Ovary (tissue), 9 donors: ENCODE data around the gene ADARB2. TPM values are rescaled to one million over a fixed set of nuclear protein-coding genes. Genes with fewer than 3 reads are reported as not detected.

Source experiments
- DNase-seq, 5 donors: peaks; one replicate each; pipeline ENCODE4 v3.0.0-alpha.2; 2019 to 2020
- H3K27ac ChIP-seq, 2 donors: fragments of 200-600 bp; one replicate each; pipeline versions ENCODE4 v1.5.1 to v1.8.0; 2019 to 2022
- H3K27me3 ChIP-seq: fragments of 200-600 bp; one replicate; pipeline ENCODE4 v1.8.0; 2022
- H3K36me3 ChIP-seq: fragments of 200-600 bp; sonication (generic); one replicate; pipeline ENCODE4 v1.5.1; 2019
- H3K4me1 ChIP-seq: one replicate; pipeline ENCODE4 v1.8.1; 2013; ENCODE audit warnings: mild to moderate bottlenecking, moderate library complexity; ENCODE audit not compliant: insufficient read depth
- H3K4me3 ChIP-seq: fragments of 200-600 bp; sonication (generic); one replicate; pipeline ENCODE4 v1.5.1; 2017
- H3K9me3 ChIP-seq, 2 donors: fragments of 200-600 bp in 1 of 2; sonication (generic) in 1 of 2; one replicate each; pipeline versions ENCODE4 v1.5.1 to v1.8.1; 2013 to 2019; ENCODE audit warnings: mild to moderate bottlenecking in 1 of 2, moderate library complexity in 1 of 2
- CTCF ChIP-seq, 3 donors: fragments of 450-650 bp in 2 of 3; fragments of 200-600 bp in 1 of 3; IDR thresholded peaks; one replicate each; pipeline versions ENCODE4 v1.5.1 to v1.8.0; 2016 to 2022; ENCODE audit warnings: antibody characterized with exemption in 3 of 3, mild to moderate bottlenecking in 1 of 3
- EP300 ChIP-seq: sonication (generic); formaldehyde crosslinking; IDR thresholded peaks from one replicate; pipeline ENCODE4 v1.6.1; 2017; ENCODE audit warnings: antibody characterized with exemption
- POLR2A ChIP-seq: fragments of 450-650 bp; IDR thresholded peaks from one replicate; pipeline ENCODE4 v1.6.1; 2017; ENCODE audit warnings: antibody characterized with exemption, mild to moderate bottlenecking, moderate library complexity
- WGBS, 3 donors: extraction: QIAGEN DNeasy Blood & Tissue Kit in 1 of 3; methylation state at CpG; one replicate each; pipeline versions ENCODE4 v1.1.5 to v1.1.7; 2013 to 2017; 5-methylcytosine and 5-hydroxymethylcytosine counted together
- intact Hi-C, 4 donors: fragments of 100-400 bp; cut with DNase I; formaldehyde crosslinking; loops; one replicate each; pipeline versions ENCODE4 v1.11.0 to v1.15.1; 2022 to 2023
- polyA plus RNA-seq, 2 donors: library from polyadenylated mRNA; stranded (reverse); fragments of 200-250 nt in 1 of 2; fragments of 350-450 nt in 1 of 2; fragmentation: Illumina TruSeq in 1 of 2; extraction: RNeasy Lipid Tissue Mini Kit (QIAGEN cat#74804) in 1 of 2; gene quantifications; one replicate each; pipeline ENCODE4 v1.2.3, GENCODE V29; 2013 to 2014
- total RNA-seq, 7 donors: library from RNA; depleted of rRNA in 2 of 7; stranded (reverse); fragments of >200 nt in 2 of 7; fragmentation: NEBNext Ultra II Directional in 3 of 7; extraction: Animal tissue kit (Norgen Biotek cat#: 25700) in 3 of 7; gene quantifications; one replicate each; pipeline versions ENCODE4 v1.1.0 to v1.2.4, GENCODE V29; 2016 to 2023
- donor health status: DM: no; HTN: no; CAD: no; lungs with moderate emphysema.
- donor health status: DM: no; HTN: no; CAD: no.
- donor health status: Bipolar disorder and iron deficiency.
- donor health status: DM: yes; HTN: yes; CAD: no.
- donor health status: DM: no; HTN: no; CAD: no.
- donor health status: DM: yes; HTN: yes; CAD: no.

The ADARB2 gene
- total and polyA plus RNA-seq, 9 donors = 0.12 to 2.0 (median 0.36) TPM; not detected in 2

GRCh38 chr10:1739751-1740150, 2.4 kb upstream of the ADARB2 start:
- WGBS, 3 donors = 51 to 63% (median 51%) methylated on average over 14 of the region's 14 CpGs
- H3K27me3 ChIP-seq = no peaks in the 10 kb centered on the region

DNA sequence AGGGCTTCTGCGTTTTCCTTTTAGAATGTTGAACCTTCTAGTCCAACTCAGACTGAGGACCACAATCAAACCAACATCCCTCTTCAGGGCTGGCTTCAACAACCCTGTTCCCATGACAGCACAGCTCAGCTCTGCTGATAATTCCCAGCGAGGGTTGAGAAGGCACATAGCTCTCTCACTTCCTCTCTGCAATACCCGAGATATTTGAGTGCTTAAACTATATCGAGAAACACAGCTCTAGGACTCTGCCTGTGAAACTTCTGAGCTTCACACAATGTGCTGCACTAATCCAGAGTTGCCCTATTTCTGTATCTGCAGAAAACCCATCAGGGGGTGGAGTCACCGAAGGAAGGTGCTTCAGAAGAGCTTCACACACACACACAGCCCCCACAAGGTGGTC, 1.6 kb upstream of the ADARB2 start:
- Histone ChIP-seq H3K36me3 (no peaks in the 10 kb centered on the region), H3K27me3 (no peaks in the 10 kb centered on the region), H3K4me3 (no peak overlapping the region), H3K9me3 (no peaks in the 10 kb centered on the region), H3K27ac (no peak overlapping the region), H3K4me1 (peaks cover 2% of the 10 kb centered on the region)
- TF ChIP-seq EP300 (no peak), CTCF (IDR thresholded peaks at IDR 0.05) (no peak), POLR2A (no peak)
- 56 to 58% (median 57%) methylated on average over 5 of the region's 5 CpGs for WGBS, 3 donors
- no peak for DNase-seq
- intact Hi-C loops = no loop called here

More at GRCh38 chr10:1739751-1740150, 2.4 kb upstream of the ADARB2 start:
- no peaks in the 10 kb centered on the region for H3K9me3 ChIP-seq
- H3K4me3 ChIP-seq = no peak overlapping the region
- peaks cover 2% of the 10 kb centered on the region for H3K4me1 ChIP-seq
- no peak for DNase-seq
- no peak overlapping the region for H3K27ac ChIP-seq
- no peaks in the 10 kb centered on the region for H3K36me3 ChIP-seq
- no peak for TF ChIP-seq EP300
- no peak for TF ChIP-seq POLR2A
- no peak for TF ChIP-seq CTCF (IDR thresholded peaks at IDR 0.05)
- intact Hi-C loops = no loop called here

DNA sequence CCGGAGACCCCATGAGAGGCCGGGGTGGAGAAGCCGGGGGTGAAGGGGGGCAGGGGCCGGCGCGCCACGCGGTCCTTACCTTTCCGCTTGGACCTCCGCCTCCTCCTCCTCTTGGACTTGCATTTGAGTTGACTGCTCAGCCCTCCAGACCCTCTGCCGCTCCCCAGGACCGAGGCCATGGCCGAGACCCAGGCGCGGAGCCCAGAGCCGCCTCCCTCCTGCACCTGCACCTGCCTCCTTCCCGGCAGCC, 428 bp downstream of the ADARB2 start:
- Histone ChIP-seq H3K36me3 (no peaks in the 10 kb centered on the region), H3K27ac (no peak overlapping the region), H3K4me3 (no peak overlapping the region), H3K9me3 (no peaks in the 10 kb centered on the region), H3K27me3 (no peaks in the 10 kb centered on the region), H3K4me1 (peaks cover 2% of the 10 kb centered on the region)
- no peak for DNase-seq
- TF ChIP-seq EP300 = no peak
- no peak for TF ChIP-seq POLR2A
- no peak for TF ChIP-seq CTCF (IDR thresholded peaks at IDR 0.05)
- intact Hi-C loops = no loop called here
- 0 to 2% (median 1%) methylated on average over 17 of the region's 17 CpGs for whole genome bisulfite sequencing, 3 donors

GRCh38 chr10:1736144-1736971, 967 bp downstream of the ADARB2 start:
- intact Hi-C loops = no loop called here
- Histone ChIP-seq H3K4me3 (no peak overlapping the region), H3K9me3 (no peaks in the 10 kb centered on the region), H3K27ac (no peak overlapping the region), H3K4me1 (peaks cover 2% of the 10 kb centered on the region), H3K27me3 (no peaks in the 10 kb centered on the region), H3K36me3 (no peaks in the 10 kb centered on the region)
- DNase-seq = no peak
- TF ChIP-seq CTCF (IDR thresholded peaks at IDR 0.05) = no peak
- WGBS, 3 donors = 2 to 4% (median 3%) methylated on average over 43 of the region's 43 CpGs
